ENCODE results near the gene MAD1L1.
"Not testable (repeated sequence)": the region's sequence is repeated elsewhere in the genome, so short reads cannot be mapped to it uniquely, and the experiment has no call there.

The MAD1L1 gene

GRCh38 chr7:2175514-2175913 lies 57.2 kb downstream of the MAD1L1 start:
- DNase-seq (ENCODE audit: low spot score): no peak

- no peak for DNase-seq (ENCODE audit: low spot score)
Measured at GRCh38 chr7:2175091-2175490, 57.7 kb downstream of the MAD1L1 start.

- no peak for DNase-seq (ENCODE audit: low spot score)
Measured at GRCh38 chr7:2173189-2173827, 59.4 kb downstream of the MAD1L1 start.

GRCh38 chr7:2172311-2173188 lies 60.2 kb downstream of the MAD1L1 start:
- DNase-seq (ENCODE audit: low spot score): no peak

- no peak for DNase-seq (ENCODE audit: low spot score)
Measured at GRCh38 chr7:2171855-2172254, 60.9 kb downstream of the MAD1L1 start.

GRCh38 chr7:2170576-2171521 lies 61.9 kb downstream of the MAD1L1 start:
- no peak for DNase-seq (ENCODE audit: low spot score)

GRCh38 chr7:2169923-2170575 lies 62.7 kb downstream of the MAD1L1 start:
- DNase-seq (ENCODE audit: low spot score): no peak

- DNase-seq (ENCODE audit: low spot score): no peak
Measured at GRCh38 chr7:2168615-2169311, 64.0 kb downstream of the MAD1L1 start.

- DNase-seq (ENCODE audit: low spot score): no peak
Measured at GRCh38 chr7:2166625-2167280, 66.0 kb downstream of the MAD1L1 start.

GRCh38 chr7:2165610-2166594 lies 66.8 kb downstream of the MAD1L1 start:
- no peak for DNase-seq (ENCODE audit: low spot score)

- DNase-seq (ENCODE audit: low spot score): no peak
Measured at GRCh38 chr7:2165239-2165609, 67.5 kb downstream of the MAD1L1 start.

- no peak for DNase-seq (ENCODE audit: low spot score)
Measured at GRCh38 chr7:2164646-2165045, 68.1 kb downstream of the MAD1L1 start.

- DNase-seq (ENCODE audit: low spot score): peak; percentile 15
Measured at GRCh38 chr7:2163600-2164555, 68.9 kb downstream of the MAD1L1 start.

- DNase-seq (ENCODE audit: low spot score): peak; percentile 55
Measured at GRCh38 chr7:2162959-2163358, 69.8 kb downstream of the MAD1L1 start.

GRCh38 chr7:2162004-2162902 lies 70.5 kb downstream of the MAD1L1 start:
- not testable (repeated sequence) for DNase-seq (ENCODE audit: low spot score)

- DNase-seq (ENCODE audit: low spot score): no peak
Measured at GRCh38 chr7:2159176-2159520, 73.6 kb downstream of the MAD1L1 start.
